Measurements from ENCODE around the gene CDC42EP4.

Gene CDC42EP4

DNA sequence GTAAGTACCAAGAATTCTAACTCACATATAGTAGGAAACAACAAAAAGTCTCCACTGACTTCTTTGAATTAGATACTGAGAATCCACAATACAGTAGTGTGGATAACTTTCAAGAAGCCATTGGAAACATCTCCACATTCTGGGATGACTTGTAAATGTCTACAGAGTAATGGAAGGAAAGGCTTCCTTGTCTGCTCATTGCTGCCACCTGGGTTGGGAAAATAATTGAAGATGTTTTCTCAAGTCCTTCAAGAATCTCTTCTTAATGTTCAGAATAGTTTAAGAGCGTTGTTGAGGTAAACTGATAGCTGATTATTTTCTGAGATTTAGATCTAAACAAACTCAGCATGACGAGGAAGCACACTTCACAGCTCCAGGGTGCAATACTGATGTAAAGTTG is 64.1 kb downstream of the CDC42EP4 start:
- DNase-seq, result no peak

GRCh38 chr17:73240561-73240960 is 71.2 kb downstream of the CDC42EP4 start:
- DNase-seq, result no peak

- DNase-seq, result no peak
Measured at GRCh38 chr17:73237714-73238113, 74.1 kb downstream of the CDC42EP4 start.

GRCh38 chr17:73234736-73235135 is 77.1 kb downstream of the CDC42EP4 start:
- no peak for DNase-seq

Measured in NCI-H1417 treated with DMSO at 0.1 percent for 48 hours (cell line).